Measurements from ENCODE around the gene SLC22A2. TPM values are rescaled to one million over a fixed set of nuclear protein-coding genes. Genes with fewer than 3 reads are reported as not detected.

Gene SLC22A2
- total and polyA plus RNA-seq, 9 of the 15 experiments (the other 6 are each of a cell fraction or from before 2014, with no cell fraction given): not detected

DNA sequence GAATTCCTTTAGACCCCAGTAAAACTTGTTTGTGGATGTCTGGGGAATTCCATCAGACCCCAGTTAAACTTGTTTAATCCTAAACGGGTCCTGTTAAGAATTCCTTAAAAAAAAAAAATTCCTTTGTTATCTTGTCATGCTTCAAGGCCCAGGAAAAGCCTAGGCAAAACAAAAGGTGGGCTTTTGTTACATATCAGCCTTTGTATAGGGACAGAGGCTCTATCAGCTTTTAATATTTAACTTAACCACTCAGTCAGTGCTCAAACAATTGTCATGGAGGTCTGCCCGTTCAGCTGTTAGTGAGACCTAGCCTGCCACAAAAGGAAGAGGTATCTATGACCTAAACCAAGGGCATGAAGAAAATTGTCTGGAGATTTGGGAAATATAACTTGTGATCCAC is 83.9 kb downstream of the SLC22A2 start:
- Histone ChIP-seq H3K27ac (ENCODE audit: extremely low read depth, low read depth, low read length) (no peak overlapping the region), H2AFZ (ENCODE audit: low read depth, low read length) (no peak overlapping the region), H3K4me3 (no peak overlapping the region), H4K20me1 (replicated peaks; ENCODE audit: control insufficient read depth, insufficient read depth, low read length) (no peaks in the 10 kb centered on the region), H3K9me3 (replicated peaks; ENCODE audit: control insufficient read depth, insufficient read depth, low read depth, low read length) (no peaks in the 10 kb centered on the region), H3K9me1 (ENCODE audit: control insufficient read depth, insufficient read depth, low read length) (no peaks in the 10 kb centered on the region), H3K4me2 (ENCODE audit: insufficient read depth, low read length) (no peak overlapping the region), H3K4me1 (replicated peaks in 1 of 2; ENCODE audit: control insufficient read depth in 2 of 2, insufficient read depth in 2 of 2, low read length in 2 of 2) (no peaks in the 10 kb centered on the region), H3K79me2 (ENCODE audit: control insufficient read depth, insufficient read depth, low read length) (no peaks in the 10 kb centered on the region), H3K27me3 (ENCODE audit: control insufficient read depth in 2 of 2, insufficient read depth in 2 of 2, low read length in 2 of 2) (peaks cover 0 to 3% of the 10 kb centered on the region in 2 experiments; a peak in 1 of 5 replicates), H3K36me3 (ENCODE audit: control insufficient read depth, insufficient read depth, low read length) (no peaks in the 10 kb centered on the region), H3K9ac (ENCODE audit: insufficient read depth in 1 of 2, low read depth in 2 of 2, low read length in 2 of 2) (no peak overlapping the region)
- WGBS (ENCODE audit: insufficient coverage, low coverage, missing lambda C conversion rate): 0% methylated on average over 2 of the region's 2 CpGs
- FAIRE-seq (no peak), DNase-seq (ENCODE audit: extremely low read depth in 1 of 4, low spot score in 3 of 4) (no peak), ATAC-seq (no peak)
- POLR2A ChIA-PET: interaction anchor here (0.8 kb wide), 1 partner anchor 21 kb away, joined by 3 read pairs; no protein-coding TSS in a partner anchor
- in situ Hi-C loops (cut with MboI) (no loop called here), intact Hi-C loops (cut with micrococcal nuclease) (no loop called here)
- TF ChIP-seq, protein P1, sequence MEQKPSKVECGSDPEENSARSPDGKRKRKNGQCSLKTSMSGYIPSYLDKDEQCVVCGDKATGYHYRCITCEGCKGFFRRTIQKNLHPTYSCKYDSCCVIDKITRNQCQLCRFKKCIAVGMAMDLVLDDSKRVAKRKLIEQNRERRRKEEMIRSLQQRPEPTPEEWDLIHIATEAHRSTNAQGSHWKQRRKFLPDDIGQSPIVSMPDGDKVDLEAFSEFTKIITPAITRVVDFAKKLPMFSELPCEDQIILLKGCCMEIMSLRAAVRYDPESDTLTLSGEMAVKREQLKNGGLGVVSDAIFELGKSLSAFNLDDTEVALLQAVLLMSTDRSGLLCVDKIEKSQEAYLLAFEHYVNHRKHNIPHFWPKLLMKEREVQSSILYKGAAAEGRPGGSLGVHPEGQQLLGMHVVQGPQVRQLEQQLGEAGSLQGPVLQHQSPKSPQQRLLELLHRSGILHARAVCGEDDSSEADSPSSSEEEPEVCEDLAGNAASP (IDR thresholded peaks at IDR 0.05): no peak
- TF ChIP-seq ZNF133 (CRISPR knock-in tag; IDR thresholded peaks at IDR 0.05) (no peak), SPI1 (IDR thresholded peaks at IDR 0.05; ENCODE audit: borderline replicate concordance, low read depth, low read length) (no peak), RFX5 (IDR thresholded peaks at IDR 0.05; ENCODE audit: low read depth, low read length) (no peak), E2F3 (CRISPR knock-in tag; IDR thresholded peaks at IDR 0.05) (no peak), ZKSCAN1 (IDR thresholded peaks at IDR 0.05; ENCODE audit: low read depth, low read length) (no peak), NFIX (CRISPR knock-in tag; IDR thresholded peaks at IDR 0.05; ENCODE audit: low read depth) (no peak), RB1 (IDR thresholded peaks at IDR 0.05; ENCODE audit: low read depth) (no peak), BACH1 (tag; IDR thresholded peaks at IDR 0.05) (no peak), RBM14 (IDR thresholded peaks at IDR 0.05; ENCODE audit: borderline replicate concordance, insufficient read depth, low read depth, low read length) (no peak), C11orf30 (IDR thresholded peaks at IDR 0.05; ENCODE audit: low read depth) (no peak), SRSF3 (IDR thresholded peaks at IDR 0.05; ENCODE audit: insufficient read depth, low read length) (no peak), ZNF445 (CRISPR knock-in tag; IDR thresholded peaks at IDR 0.05; ENCODE audit: low read depth) (no peak)
- TF ChIP-seq, protein P2, sequence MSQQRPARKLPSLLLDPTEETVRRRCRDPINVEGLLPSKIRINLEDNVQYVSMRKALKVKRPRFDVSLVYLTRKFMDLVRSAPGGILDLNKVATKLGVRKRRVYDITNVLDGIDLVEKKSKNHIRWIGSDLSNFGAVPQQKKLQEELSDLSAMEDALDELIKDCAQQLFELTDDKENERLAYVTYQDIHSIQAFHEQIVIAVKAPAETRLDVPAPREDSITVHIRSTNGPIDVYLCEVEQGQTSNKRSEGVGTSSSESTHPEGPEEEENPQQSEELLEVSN (IDR thresholded peaks at IDR 0.05; ENCODE audit: borderline replicate concordance in 1 of 2, extremely low read depth in 1 of 2, insufficient read depth in 1 of 2, insufficient read length in 1 of 2, low read depth in 1 of 2, low read length in 1 of 2, poor library complexity in 1 of 2, severe bottlenecking in 1 of 2): no peak
- TF ChIP-seq, protein P3, sequence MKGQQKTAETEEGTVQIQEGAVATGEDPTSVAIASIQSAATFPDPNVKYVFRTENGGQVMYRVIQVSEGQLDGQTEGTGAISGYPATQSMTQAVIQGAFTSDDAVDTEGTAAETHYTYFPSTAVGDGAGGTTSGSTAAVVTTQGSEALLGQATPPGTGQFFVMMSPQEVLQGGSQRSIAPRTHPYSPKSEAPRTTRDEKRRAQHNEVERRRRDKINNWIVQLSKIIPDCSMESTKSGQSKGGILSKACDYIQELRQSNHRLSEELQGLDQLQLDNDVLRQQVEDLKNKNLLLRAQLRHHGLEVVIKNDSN (CRISPR knock-in tag; IDR thresholded peaks at IDR 0.05): no peak
- TF ChIP-seq, protein P4, sequence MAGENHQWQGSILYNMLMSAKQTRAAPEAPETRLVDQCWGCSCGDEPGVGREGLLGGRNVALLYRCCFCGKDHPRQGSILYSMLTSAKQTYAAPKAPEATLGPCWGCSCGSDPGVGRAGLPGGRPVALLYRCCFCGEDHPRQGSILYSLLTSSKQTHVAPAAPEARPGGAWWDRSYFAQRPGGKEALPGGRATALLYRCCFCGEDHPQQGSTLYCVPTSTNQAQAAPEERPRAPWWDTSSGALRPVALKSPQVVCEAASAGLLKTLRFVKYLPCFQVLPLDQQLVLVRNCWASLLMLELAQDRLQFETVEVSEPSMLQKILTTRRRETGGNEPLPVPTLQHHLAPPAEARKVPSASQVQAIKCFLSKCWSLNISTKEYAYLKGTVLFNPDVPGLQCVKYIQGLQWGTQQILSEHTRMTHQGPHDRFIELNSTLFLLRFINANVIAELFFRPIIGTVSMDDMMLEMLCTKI (IDR thresholded peaks at IDR 0.05; ENCODE audit: partially characterized antibody): no peak
- TF ChIP-seq, protein P5, sequence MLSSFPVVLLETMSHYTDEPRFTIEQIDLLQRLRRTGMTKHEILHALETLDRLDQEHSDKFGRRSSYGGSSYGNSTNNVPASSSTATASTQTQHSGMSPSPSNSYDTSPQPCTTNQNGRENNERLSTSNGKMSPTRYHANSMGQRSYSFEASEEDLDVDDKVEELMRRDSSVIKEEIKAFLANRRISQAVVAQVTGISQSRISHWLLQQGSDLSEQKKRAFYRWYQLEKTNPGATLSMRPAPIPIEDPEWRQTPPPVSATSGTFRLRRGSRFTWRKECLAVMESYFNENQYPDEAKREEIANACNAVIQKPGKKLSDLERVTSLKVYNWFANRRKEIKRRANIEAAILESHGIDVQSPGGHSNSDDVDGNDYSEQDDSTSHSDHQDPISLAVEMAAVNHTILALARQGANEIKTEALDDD (IDR thresholded peaks at IDR 0.05): no peak
- no TSS peak for BruUV-seq (replicated peaks)
- CTCF ChIA-PET (ENCODE audit: low intra/inter-chr PET ratio): no interaction called here

All from K562 (cell line).